Neural cell (in vitro differentiated cells): ENCODE data around the gene TMCO2. TPM values are rescaled to one million over a fixed set of nuclear protein-coding genes. Genes with fewer than 3 reads are reported as not detected.

Experiments
- H2AFZ ChIP-seq: fragments of 200-600, 300-800 bp; sonication (generic), shearing (Covaris generic); 2 replicates; pipeline ENCODE4 v1.6.0; 2014; ENCODE audit warnings: low read depth, mild to moderate bottlenecking, antibody characterized with exemption, low read length, moderate library complexity
- H3F3A ChIP-seq: fragments of 200-600 bp; shearing (Covaris generic); 2 replicates; pipeline ENCODE4 v1.6.1; 2016; ENCODE audit warnings: mild to moderate bottlenecking, moderate library complexity, mixed read lengths, antibody characterized with exemption, low read length; ENCODE audit not compliant: insufficient read depth, poor library complexity, severe bottlenecking
- H3K27ac ChIP-seq: fragments of 200-600, 300-800 bp; sonication (generic), shearing (Covaris generic); 2 replicates; pipeline ENCODE4 v1.5.1; 2014; ENCODE audit warnings: mild to moderate bottlenecking, low read length, moderate library complexity
- H3K27me3 ChIP-seq: fragments of 300-800, 200-600 bp; sonication (generic), shearing (Covaris generic); 2 replicates; pipeline ENCODE4 v1.6.0; 2014; ENCODE audit warnings: mild to moderate bottlenecking, low read depth, low read length, moderate library complexity; ENCODE audit not compliant: insufficient read depth
- H3K36me3 ChIP-seq: fragments of 300-800, 200-600 bp; sonication (generic), shearing (Covaris generic); 2 replicates; pipeline ENCODE4 v1.5.1; 2014; ENCODE audit warnings: mild to moderate bottlenecking, antibody characterized with exemption, low read length, moderate library complexity; ENCODE audit not compliant: insufficient read depth
- H3K4me2 ChIP-seq: fragments of 300-800, 200-600 bp; sonication (generic), shearing (Covaris generic); 2 replicates; pipeline ENCODE4 v1.6.0; 2014; ENCODE audit warnings: mild to moderate bottlenecking, low read length
- H3K4me3 ChIP-seq: fragments of 300-800, 200-600 bp; sonication (generic), shearing (Covaris generic); 2 replicates; pipeline ENCODE4 v1.5.1; 2014; ENCODE audit warnings: mild to moderate bottlenecking, low read length, moderate library complexity
- H3K79me2 ChIP-seq: fragments of 200-600 bp; shearing (Covaris generic); replicated peaks from 2 replicates; pipeline ENCODE4 v1.6.0; 2014; ENCODE audit warnings: mild to moderate bottlenecking, low read length, moderate library complexity; ENCODE audit not compliant: insufficient read depth
- H3K9ac ChIP-seq: fragments of 300-800, 200-600 bp; sonication (generic), shearing (Covaris generic); 2 replicates; pipeline ENCODE4 v1.6.1; 2016; ENCODE audit warnings: mild to moderate bottlenecking, low read length, mixed read lengths
- H3K9me2 ChIP-seq: fragments of 200-600 bp; shearing (Covaris generic); 2 replicates; pipeline ENCODE4 v1.6.1; 2016; ENCODE audit warnings: mild to moderate bottlenecking, low read length, mixed read lengths; ENCODE audit not compliant: insufficient read depth
- H3K9me3 ChIP-seq: fragments of 200-600, 300-800 bp; sonication (generic), shearing (Covaris generic); 2 replicates; pipeline ENCODE4 v1.6.1; 2016; ENCODE audit warnings: mild to moderate bottlenecking, mixed run types, low read length, moderate library complexity, mixed read lengths
- H4K20me1 ChIP-seq: fragments of 200-600 bp; shearing (Covaris generic); 2 replicates; pipeline ENCODE4 v1.6.1; 2016; ENCODE audit warnings: mild to moderate bottlenecking, mixed run types; ENCODE audit not compliant: insufficient read depth
- CTCF ChIP-seq: fragments of 450-650 bp; IDR thresholded peaks from 2 replicates; pipeline ENCODE4 v1.5.1; 2014; ENCODE audit warnings: antibody characterized with exemption, mild to moderate bottlenecking, moderate library complexity; ENCODE audit not compliant: poor library complexity, severe bottlenecking
- EP300 ChIP-seq: fragments of 450-650 bp; conservative IDR thresholded peaks from 2 replicates; pipeline ENCODE4 v1.6.1; 2014; ENCODE audit warnings: antibody characterized with exemption, mild to moderate bottlenecking, moderate library complexity; ENCODE audit not compliant: poor library complexity, severe bottlenecking
- EZH2 ChIP-seq: fragments of 200-600, 300-800 bp; shearing (Covaris generic), sonication (generic); IDR thresholded peaks from 2 replicates; pipeline ENCODE4 v1.6.1; 2014; ENCODE audit warnings: antibody characterized with exemption, low read length, borderline replicate concordance, mild to moderate bottlenecking; ENCODE audit not compliant: insufficient read depth, poor library complexity, severe bottlenecking
- MXI1 ChIP-seq: fragments of 450-650 bp; conservative IDR thresholded peaks from 2 replicates; pipeline ENCODE4 v1.6.1; 2014; ENCODE audit warnings: antibody characterized with exemption, mild to moderate bottlenecking; ENCODE audit not compliant: poor library complexity, severe bottlenecking
- POLR2AphosphoS5 ChIP-seq: IDR thresholded peaks from 2 replicates; pipeline ENCODE4 v1.6.1; 2012
- RAD21 ChIP-seq: fragments of 450-650 bp; conservative IDR thresholded peaks from 2 replicates; pipeline ENCODE4 v1.6.1; 2014; ENCODE audit warnings: antibody characterized with exemption, mild to moderate bottlenecking, moderate library complexity
- REST ChIP-seq: IDR thresholded peaks from 2 replicates; pipeline ENCODE4 v1.6.1; 2012; ENCODE audit warnings: borderline replicate concordance
- SMC3 ChIP-seq: fragments of 450-650 bp; conservative IDR thresholded peaks from 2 replicates; pipeline ENCODE4 v1.6.1; 2014; ENCODE audit warnings: antibody characterized with exemption, mild to moderate bottlenecking, moderate library complexity; ENCODE audit not compliant: poor library complexity
- TAF1 ChIP-seq: IDR thresholded peaks from 2 replicates; pipeline ENCODE4 v1.6.1; 2012; ENCODE audit warnings: low read depth
- polyA plus RNA-seq: library from polyadenylated mRNA; depleted of rRNA; stranded (reverse); fragments of >200 nt; gene quantifications from 2 replicates; pipeline ENCODE4 v1.2.3, GENCODE V29; 2014

The TMCO2 gene
- polyA plus RNA-seq, 1 donor from 2014 or later = not detected

GRCh38 chr1:40270152-40270834 is 22.6 kb downstream of the TMCO2 start:
- H4K20me1 ChIP-seq = no peaks in the 10 kb centered on the region
- no peak overlapping the region for H3K4me3 ChIP-seq
- H3K4me2 ChIP-seq = no peak overlapping the region
- no peaks in the 10 kb centered on the region for H3K27me3 ChIP-seq
- TF ChIP-seq EP300 (no peak), REST (no peak), MXI1 (no peak), SMC3 (no peak), EZH2 (no peak), POLR2AphosphoS5 (no peak), CTCF (no peak), TAF1 (no peak), RAD21 (no peak)
- no peak overlapping the region for H2AFZ ChIP-seq
- no peaks in the 10 kb centered on the region for H3K79me2 ChIP-seq
- H3K9ac ChIP-seq = no peak overlapping the region
- peaks cover 14% of the 10 kb centered on the region for H3K36me3 ChIP-seq
- H3K9me2 ChIP-seq = no peaks in the 10 kb centered on the region
- H3F3A ChIP-seq = no peaks in the 10 kb centered on the region
- H3K9me3 ChIP-seq = no peaks in the 10 kb centered on the region
- no peak overlapping the region for H3K27ac ChIP-seq

GRCh38 chr1:40272653-40273213 is 25.0 kb downstream of the TMCO2 start:
- Histone ChIP-seq H3K27ac (no peak overlapping the region), H3K27me3 (no peaks in the 10 kb centered on the region), H3K79me2 (no peaks in the 10 kb centered on the region), H2AFZ (no peak overlapping the region), H3F3A (no peaks in the 10 kb centered on the region), H3K9me3 (no peaks in the 10 kb centered on the region), H3K4me3 (no peak overlapping the region), H4K20me1 (no peaks in the 10 kb centered on the region), H3K4me2 (no peak overlapping the region), H3K9me2 (no peaks in the 10 kb centered on the region), H3K9ac (no peak overlapping the region), H3K36me3 (peaks cover 10% of the 10 kb centered on the region)
- TF ChIP-seq POLR2AphosphoS5 = no peak
- no peak for TF ChIP-seq REST
- TF ChIP-seq RAD21 = no peak
- TF ChIP-seq EZH2 = no peak
- no peak for TF ChIP-seq EP300
- no peak for TF ChIP-seq MXI1
- no peak for TF ChIP-seq SMC3
- no peak for TF ChIP-seq CTCF
- no peak for TF ChIP-seq TAF1
